NCI-H1105 (cell line): ENCODE results near the gene SCYGR1.
"Not testable (repeated sequence)": the region's sequence is repeated elsewhere in the genome, so short reads cannot be mapped to it uniquely, and the experiment has no call there.

Experiments used
- DNase-seq: peaks from one replicate; lab custom pipeline; 2025; lab: John Stamatoyannopoulos, UW

Gene SCYGR1

GRCh38 chr2:227370791-227371312 is 16.9 kb downstream of the SCYGR1 start:
- DNase-seq = no peak

DNA sequence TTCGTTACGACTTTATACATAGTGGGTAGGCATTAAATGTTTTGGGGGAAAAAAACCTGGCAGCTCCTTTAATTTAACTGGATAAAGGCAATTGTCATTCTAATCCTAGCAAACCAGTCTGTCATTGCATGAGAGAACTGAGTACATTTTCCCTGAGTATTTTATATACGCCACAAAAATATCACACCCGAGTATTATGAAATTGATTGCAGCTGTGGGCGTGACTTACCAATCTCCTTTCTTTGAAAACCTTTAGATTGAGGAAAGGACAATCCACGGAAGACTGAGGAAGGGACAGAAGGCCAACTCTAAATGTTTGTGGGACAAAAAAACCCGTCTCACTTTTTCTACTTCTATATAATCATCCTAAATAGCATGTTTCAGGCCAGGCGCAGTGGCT is 17.7 kb downstream of the SCYGR1 start:
- no peak for DNase-seq

DNA sequence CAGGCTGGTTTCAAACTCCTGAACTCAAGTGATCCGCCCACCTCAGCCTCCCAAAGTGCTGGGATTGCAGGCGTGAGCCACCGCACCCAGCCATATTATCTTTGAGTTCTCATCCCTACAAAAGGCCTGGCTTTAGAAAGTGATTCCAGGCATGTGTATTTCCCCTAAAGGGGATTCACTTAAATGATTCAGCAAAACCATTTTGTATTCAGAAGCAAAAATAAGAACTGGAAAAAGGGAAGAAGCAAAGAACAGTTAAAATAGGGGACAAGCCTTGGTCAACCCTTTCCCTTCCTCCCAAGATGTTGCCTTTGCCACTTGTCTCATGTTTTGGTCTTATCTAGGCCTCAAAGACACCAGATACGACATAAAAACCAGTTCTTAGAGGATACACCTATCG is 19.2 kb downstream of the SCYGR1 start:
- DNase-seq = no peak

- DNase-seq = no peak
These were observed 20.3 kb downstream of the SCYGR1 start for GRCh38 chr2:227367427-227367795.

GRCh38 chr2:227366769-227367426 is 20.9 kb downstream of the SCYGR1 start:
- DNase-seq = no peak

- no peak for DNase-seq
These were observed 21.9 kb downstream of the SCYGR1 start for GRCh38 chr2:227365833-227366232.

- DNase-seq = not testable (repeated sequence)
These were observed 23.0 kb downstream of the SCYGR1 start for GRCh38 chr2:227364585-227365263.

GRCh38 chr2:227363756-227364155 is 24.0 kb downstream of the SCYGR1 start:
- no peak for DNase-seq

DNA sequence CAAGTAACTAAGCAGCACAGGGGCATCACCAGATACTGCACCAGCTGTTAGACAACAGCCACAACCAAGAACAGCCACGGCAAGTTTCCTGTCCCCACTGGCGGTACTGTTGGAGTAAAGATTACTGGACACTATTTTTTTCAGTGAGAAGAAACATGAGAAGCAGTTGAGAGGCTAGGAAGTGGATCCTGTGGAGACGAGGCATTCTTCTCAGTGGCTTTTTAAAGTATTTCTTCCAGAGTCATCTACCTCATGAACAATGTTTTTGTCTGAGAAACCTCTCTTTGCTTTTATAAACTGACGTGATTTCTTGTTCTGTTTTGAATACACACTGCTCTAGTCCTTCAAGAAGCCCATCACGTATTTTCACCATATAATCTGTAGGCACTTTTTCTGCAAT is 27.4 kb downstream of the SCYGR1 start:
- no peak for DNase-seq

DNA sequence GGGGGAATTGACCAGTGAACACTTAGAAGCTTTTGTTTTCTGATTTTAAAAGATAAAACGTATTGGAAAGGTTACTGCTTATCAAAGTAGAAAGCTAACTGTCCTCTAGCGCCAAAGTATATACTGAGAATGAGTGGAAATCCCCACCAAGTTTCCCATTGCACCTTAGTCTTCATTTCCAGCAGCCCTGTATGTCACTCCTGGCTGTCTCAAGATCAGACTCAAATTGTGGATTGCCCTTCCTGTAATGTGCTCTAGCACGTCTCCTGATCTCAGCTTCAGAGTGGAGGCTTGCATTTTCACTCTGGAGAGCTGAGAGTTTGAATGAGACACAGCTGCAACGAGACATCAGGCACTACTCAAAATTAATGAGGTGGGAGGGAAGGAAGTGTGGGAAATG is 36.1 kb downstream of the SCYGR1 start:
- DNase-seq = no peak

- no peak for DNase-seq
These were observed 37.6 kb downstream of the SCYGR1 start for GRCh38 chr2:227349989-227350612.

- DNase-seq = no peak
These were observed 39.4 kb downstream of the SCYGR1 start for GRCh38 chr2:227348324-227348723.

DNA sequence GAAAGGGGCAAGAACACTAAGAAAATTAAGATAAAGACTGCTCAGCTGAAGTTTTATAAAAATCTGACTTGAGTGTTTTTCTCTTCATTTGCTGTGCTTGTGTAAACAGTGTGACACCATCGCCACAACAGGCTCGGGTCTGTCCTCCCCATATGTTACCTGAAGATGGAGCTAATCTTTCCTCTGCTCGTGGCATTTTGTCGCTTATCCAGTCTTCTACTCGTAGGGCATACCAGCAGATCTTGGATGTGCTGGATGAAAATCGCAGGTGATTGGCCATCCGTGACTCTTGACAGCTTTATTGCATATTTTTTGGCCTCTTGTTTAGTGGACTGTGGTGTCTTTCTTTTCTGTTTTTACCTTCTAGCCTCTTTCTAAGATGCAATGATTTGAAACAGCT is 40.6 kb downstream of the SCYGR1 start:
- no peak for DNase-seq

- no peak for DNase-seq
These were observed 43.5 kb downstream of the SCYGR1 start for GRCh38 chr2:227344231-227344630.

DNA sequence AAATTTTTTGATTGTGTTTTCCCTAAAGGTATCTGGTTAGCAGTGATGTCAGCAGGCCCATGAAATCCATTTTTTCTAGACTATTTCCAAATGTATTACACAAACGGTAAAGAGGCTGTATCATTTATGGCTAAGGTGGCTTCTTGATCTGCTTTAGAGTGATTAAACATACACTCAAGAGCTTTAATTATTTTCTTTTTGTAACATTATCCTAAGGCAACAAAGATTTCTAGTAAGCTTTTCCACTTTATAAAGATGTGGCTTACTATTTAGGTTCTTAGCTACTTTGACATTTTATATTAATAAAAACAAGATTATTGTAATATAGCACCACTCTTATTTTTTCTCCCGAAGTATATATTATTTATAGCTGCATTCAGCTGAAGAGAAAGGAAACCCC is 46.2 kb downstream of the SCYGR1 start:
- DNase-seq = no peak

DNA sequence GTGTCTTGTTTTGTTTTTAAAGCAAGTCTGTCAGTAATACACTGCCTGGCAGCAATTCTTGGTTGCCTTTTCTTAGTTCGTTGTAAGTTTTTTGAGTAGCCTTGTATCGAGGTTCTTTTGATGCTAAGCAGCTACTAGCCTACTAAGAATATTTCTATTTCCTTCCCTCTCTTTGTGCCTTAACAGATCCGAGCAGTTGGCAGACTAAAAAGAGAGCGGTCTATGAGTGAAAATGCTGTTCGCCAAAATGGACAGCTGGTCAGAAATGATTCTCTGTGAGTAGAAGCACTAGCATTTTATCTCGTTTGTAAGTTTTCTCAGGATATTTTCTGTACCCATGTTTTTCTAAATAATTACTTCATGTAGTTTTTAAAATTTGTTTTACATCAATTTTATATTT is 47.6 kb downstream of the SCYGR1 start:
- no peak for DNase-seq

- DNase-seq = no peak
These were observed 48.6 kb downstream of the SCYGR1 start for GRCh38 chr2:227339098-227339599.
